ENCODE measurements around the gene ABLIM1. TPM values are rescaled to one million over a fixed set of nuclear protein-coding genes. Genes with fewer than 3 reads are reported as not detected.

The ABLIM1 gene
- polyA plus RNA-seq, 1 donor from 2014 or later, result 10.1 TPM

DNA sequence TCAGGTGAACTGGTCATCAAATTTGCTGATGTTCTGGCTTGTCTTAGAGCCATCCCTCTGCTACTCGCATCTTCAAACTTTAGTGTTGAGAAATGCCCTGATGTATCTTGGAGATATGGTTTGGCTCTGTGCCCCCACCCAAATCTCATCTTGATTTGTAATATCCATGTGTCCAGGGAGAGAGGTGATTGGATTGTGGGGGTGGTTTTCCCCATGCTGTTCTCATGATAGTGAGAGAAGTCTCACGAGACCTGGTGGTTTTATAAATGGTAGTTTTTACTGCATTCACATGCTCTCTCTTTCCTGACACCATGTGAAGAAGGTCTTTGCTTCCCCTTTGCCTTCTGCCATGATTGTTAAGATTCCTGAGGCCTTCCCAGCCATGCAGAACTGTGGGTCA lies 179.8 kb downstream of the ABLIM1 start:
- Histone ChIP-seq H3K4me2 (ENCODE audit: low read length) (no peak overlapping the region), H3F3A (ENCODE audit: insufficient read depth, low read length, poor library complexity, severe bottlenecking) (no peaks in the 10 kb centered on the region), H3K4me3 (ENCODE audit: low read length) (no peak overlapping the region), H3K9ac (ENCODE audit: low read length) (no peak overlapping the region), H3K9me2 (ENCODE audit: insufficient read depth, low read length) (no peaks in the 10 kb centered on the region), H2AFZ (ENCODE audit: low read depth, low read length) (no peak overlapping the region), H3K9me3 (ENCODE audit: low read length) (no peaks in the 10 kb centered on the region), H3K79me2 (replicated peaks; ENCODE audit: insufficient read depth, low read length) (no peaks in the 10 kb centered on the region), H4K20me1 (ENCODE audit: insufficient read depth) (no peaks in the 10 kb centered on the region), H3K27me3 (ENCODE audit: insufficient read depth, low read depth, low read length) (no peaks in the 10 kb centered on the region), H3K27ac (ENCODE audit: low read length) (no peak overlapping the region), H3K36me3 (ENCODE audit: insufficient read depth, low read length) (no peaks in the 10 kb centered on the region)
- TF ChIP-seq, protein P1, sequence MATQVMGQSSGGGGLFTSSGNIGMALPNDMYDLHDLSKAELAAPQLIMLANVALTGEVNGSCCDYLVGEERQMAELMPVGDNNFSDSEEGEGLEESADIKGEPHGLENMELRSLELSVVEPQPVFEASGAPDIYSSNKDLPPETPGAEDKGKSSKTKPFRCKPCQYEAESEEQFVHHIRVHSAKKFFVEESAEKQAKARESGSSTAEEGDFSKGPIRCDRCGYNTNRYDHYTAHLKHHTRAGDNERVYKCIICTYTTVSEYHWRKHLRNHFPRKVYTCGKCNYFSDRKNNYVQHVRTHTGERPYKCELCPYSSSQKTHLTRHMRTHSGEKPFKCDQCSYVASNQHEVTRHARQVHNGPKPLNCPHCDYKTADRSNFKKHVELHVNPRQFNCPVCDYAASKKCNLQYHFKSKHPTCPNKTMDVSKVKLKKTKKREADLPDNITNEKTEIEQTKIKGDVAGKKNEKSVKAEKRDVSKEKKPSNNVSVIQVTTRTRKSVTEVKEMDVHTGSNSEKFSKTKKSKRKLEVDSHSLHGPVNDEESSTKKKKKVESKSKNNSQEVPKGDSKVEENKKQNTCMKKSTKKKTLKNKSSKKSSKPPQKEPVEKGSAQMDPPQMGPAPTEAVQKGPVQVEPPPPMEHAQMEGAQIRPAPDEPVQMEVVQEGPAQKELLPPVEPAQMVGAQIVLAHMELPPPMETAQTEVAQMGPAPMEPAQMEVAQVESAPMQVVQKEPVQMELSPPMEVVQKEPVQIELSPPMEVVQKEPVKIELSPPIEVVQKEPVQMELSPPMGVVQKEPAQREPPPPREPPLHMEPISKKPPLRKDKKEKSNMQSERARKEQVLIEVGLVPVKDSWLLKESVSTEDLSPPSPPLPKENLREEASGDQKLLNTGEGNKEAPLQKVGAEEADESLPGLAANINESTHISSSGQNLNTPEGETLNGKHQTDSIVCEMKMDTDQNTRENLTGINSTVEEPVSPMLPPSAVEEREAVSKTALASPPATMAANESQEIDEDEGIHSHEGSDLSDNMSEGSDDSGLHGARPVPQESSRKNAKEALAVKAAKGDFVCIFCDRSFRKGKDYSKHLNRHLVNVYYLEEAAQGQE (IDR thresholded peaks at IDR 0.05; ENCODE audit: borderline replicate concordance), result no peak
- TF ChIP-seq RAD21 (conservative IDR thresholded peaks at IDR 0.05) (no peak), TAF1 (IDR thresholded peaks at IDR 0.05; ENCODE audit: low read depth) (no peak), POLR2AphosphoS5 (IDR thresholded peaks at IDR 0.05) (no peak), SMC3 (conservative IDR thresholded peaks at IDR 0.05; ENCODE audit: poor library complexity) (no peak), EP300 (conservative IDR thresholded peaks at IDR 0.05; ENCODE audit: poor library complexity, severe bottlenecking) (no peak), EZH2 (IDR thresholded peaks at IDR 0.05; ENCODE audit: borderline replicate concordance, insufficient read depth, low read length, poor library complexity, severe bottlenecking) (no peak), MXI1 (conservative IDR thresholded peaks at IDR 0.05; ENCODE audit: poor library complexity, severe bottlenecking) (no peak)
- TF ChIP-seq, protein P2, sequence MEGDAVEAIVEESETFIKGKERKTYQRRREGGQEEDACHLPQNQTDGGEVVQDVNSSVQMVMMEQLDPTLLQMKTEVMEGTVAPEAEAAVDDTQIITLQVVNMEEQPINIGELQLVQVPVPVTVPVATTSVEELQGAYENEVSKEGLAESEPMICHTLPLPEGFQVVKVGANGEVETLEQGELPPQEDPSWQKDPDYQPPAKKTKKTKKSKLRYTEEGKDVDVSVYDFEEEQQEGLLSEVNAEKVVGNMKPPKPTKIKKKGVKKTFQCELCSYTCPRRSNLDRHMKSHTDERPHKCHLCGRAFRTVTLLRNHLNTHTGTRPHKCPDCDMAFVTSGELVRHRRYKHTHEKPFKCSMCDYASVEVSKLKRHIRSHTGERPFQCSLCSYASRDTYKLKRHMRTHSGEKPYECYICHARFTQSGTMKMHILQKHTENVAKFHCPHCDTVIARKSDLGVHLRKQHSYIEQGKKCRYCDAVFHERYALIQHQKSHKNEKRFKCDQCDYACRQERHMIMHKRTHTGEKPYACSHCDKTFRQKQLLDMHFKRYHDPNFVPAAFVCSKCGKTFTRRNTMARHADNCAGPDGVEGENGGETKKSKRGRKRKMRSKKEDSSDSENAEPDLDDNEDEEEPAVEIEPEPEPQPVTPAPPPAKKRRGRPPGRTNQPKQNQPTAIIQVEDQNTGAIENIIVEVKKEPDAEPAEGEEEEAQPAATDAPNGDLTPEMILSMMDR (IDR thresholded peaks at IDR 0.05; ENCODE audit: poor library complexity, severe bottlenecking), result no peak

DNA sequence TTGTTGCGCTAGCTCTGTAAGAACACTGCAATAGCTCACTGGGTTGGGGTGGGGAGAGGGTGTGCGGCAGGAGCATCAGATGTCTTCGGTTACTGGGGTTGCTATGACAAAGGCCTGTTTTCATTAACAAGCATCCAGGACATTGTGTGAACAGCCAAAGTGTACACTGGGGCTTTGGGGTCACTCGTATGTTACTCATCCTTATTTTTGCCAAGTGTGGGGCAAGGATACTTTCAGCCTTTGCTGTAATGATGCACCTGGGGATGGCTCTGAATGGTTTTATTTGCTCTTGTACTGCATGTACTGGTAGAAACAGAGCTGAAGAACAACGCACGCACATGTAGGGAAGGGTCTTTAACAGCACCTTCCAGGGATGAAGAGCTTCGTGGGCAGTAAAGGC lies 180.8 kb downstream of the ABLIM1 start:
- no peak overlapping the region for H3K4me3 ChIP-seq (ENCODE audit: low read length)
- no peaks in the 10 kb centered on the region for H3F3A ChIP-seq (ENCODE audit: insufficient read depth, low read length, poor library complexity, severe bottlenecking)
- H3K27me3 ChIP-seq (ENCODE audit: insufficient read depth, low read depth, low read length), result no peaks in the 10 kb centered on the region
- no peak overlapping the region for H3K4me2 ChIP-seq (ENCODE audit: low read length)
- H4K20me1 ChIP-seq (ENCODE audit: insufficient read depth), result no peaks in the 10 kb centered on the region
- TF ChIP-seq EP300 (conservative IDR thresholded peaks at IDR 0.05; ENCODE audit: poor library complexity, severe bottlenecking), result no peak
- TF ChIP-seq SMC3 (conservative IDR thresholded peaks at IDR 0.05; ENCODE audit: poor library complexity), result no peak
- TF ChIP-seq POLR2AphosphoS5 (IDR thresholded peaks at IDR 0.05), result no peak
- TF ChIP-seq RAD21 (conservative IDR thresholded peaks at IDR 0.05), result no peak
- TF ChIP-seq, protein P1 (IDR thresholded peaks at IDR 0.05; ENCODE audit: borderline replicate concordance), result no peak
- TF ChIP-seq, protein P2 (IDR thresholded peaks at IDR 0.05; ENCODE audit: poor library complexity, severe bottlenecking), result no peak
- no peak for TF ChIP-seq TAF1 (IDR thresholded peaks at IDR 0.05; ENCODE audit: low read depth)
- TF ChIP-seq EZH2 (IDR thresholded peaks at IDR 0.05; ENCODE audit: borderline replicate concordance, insufficient read depth, low read length, poor library complexity, severe bottlenecking), result no peak
- no peak for TF ChIP-seq MXI1 (conservative IDR thresholded peaks at IDR 0.05; ENCODE audit: poor library complexity, severe bottlenecking)
- no peaks in the 10 kb centered on the region for H3K9me2 ChIP-seq (ENCODE audit: insufficient read depth, low read length)
- no peak overlapping the region for H3K9ac ChIP-seq (ENCODE audit: low read length)
- H3K79me2 ChIP-seq (replicated peaks; ENCODE audit: insufficient read depth, low read length), result no peaks in the 10 kb centered on the region
- H3K9me3 ChIP-seq (ENCODE audit: low read length), result no peaks in the 10 kb centered on the region
- H3K36me3 ChIP-seq (ENCODE audit: insufficient read depth, low read length), result no peaks in the 10 kb centered on the region
- no peak overlapping the region for H3K27ac ChIP-seq (ENCODE audit: low read length)
- H2AFZ ChIP-seq (ENCODE audit: low read depth, low read length), result no peak overlapping the region
